ENCODE results near the gene POU3F1. TPM values are rescaled to one million over a fixed set of nuclear protein-coding genes. Genes with fewer than 3 reads are reported as not detected.

POU3F1 gene
- total RNA-seq, 4 donors from 2014 or later = not detected

DNA sequence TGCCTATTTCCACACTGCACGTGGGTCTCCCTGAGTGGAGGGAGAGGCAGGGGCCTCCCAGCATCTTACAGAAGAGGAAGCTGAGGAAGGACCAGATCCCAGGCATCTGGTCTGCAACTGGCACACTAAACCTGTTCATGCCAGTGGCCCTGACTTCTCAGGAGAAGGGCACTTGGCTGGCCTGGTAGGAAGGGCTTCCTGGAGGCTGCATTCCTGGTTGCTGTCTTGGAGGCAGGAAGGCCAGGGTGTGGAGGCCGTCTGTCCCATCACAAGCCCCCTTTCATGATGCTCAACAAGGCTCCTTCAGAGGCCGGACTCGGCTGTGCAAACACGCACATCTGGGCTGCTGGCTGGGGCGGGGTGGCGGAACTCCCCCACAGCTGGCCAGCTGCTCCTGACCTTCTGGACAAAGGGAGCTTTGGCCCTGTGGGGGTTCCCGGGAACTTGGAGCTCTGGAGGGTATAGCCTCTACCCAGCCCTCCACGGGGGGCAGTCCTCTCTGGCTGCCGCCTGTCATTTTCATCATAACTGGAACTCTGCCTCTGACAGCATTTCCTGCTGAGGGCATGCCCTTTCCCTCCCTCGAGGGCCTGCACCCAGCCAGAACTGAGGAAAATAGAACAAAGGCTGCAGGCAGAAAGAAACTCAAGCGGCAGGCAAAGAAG is 39.2 kb upstream of the POU3F1 start:
- no peaks in the 10 kb centered on the region for H3K4me1 ChIP-seq
- H3K9me3 ChIP-seq = no peaks in the 10 kb centered on the region
- no peaks in the 10 kb centered on the region for H3K27me3 ChIP-seq
- H3K4me3 ChIP-seq = no peak overlapping the region
- no peak for DNase-seq
- H3K36me3 ChIP-seq = no peaks in the 10 kb centered on the region
- no peak overlapping the region for H3K27ac ChIP-seq
- TF ChIP-seq, protein P1, sequence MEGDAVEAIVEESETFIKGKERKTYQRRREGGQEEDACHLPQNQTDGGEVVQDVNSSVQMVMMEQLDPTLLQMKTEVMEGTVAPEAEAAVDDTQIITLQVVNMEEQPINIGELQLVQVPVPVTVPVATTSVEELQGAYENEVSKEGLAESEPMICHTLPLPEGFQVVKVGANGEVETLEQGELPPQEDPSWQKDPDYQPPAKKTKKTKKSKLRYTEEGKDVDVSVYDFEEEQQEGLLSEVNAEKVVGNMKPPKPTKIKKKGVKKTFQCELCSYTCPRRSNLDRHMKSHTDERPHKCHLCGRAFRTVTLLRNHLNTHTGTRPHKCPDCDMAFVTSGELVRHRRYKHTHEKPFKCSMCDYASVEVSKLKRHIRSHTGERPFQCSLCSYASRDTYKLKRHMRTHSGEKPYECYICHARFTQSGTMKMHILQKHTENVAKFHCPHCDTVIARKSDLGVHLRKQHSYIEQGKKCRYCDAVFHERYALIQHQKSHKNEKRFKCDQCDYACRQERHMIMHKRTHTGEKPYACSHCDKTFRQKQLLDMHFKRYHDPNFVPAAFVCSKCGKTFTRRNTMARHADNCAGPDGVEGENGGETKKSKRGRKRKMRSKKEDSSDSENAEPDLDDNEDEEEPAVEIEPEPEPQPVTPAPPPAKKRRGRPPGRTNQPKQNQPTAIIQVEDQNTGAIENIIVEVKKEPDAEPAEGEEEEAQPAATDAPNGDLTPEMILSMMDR (IDR thresholded peaks at IDR 0.05) = no peak
- TF ChIP-seq POLR2A (IDR thresholded peaks at IDR 0.05) = no peak

DNA sequence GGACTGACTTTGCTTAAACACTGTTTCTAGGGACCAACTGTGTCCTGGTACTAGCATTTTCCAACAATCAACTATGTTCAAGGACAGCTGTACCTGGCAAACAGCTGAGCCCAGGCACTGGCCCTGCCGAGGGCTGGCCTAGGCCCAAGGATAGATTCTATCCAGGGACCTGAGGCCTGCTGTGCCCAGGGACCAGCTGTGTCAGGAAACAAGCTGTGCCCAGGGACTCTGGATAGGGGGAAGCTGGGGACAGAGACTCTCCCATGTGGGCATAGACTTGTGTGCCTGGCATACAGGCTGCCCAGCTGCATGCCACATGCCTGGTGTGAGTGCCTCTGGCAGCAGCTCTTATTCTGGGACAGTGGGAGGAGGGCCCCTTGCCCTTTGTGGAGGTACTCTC is 38.1 kb upstream of the POU3F1 start:
- Histone ChIP-seq H3K27ac (no peak overlapping the region), H3K27me3 (no peaks in the 10 kb centered on the region), H3K4me3 (no peak overlapping the region), H3K9me3 (no peaks in the 10 kb centered on the region), H3K4me1 (no peaks in the 10 kb centered on the region), H3K36me3 (no peaks in the 10 kb centered on the region)
- DNase-seq = no peak
- no peak for TF ChIP-seq POLR2A (IDR thresholded peaks at IDR 0.05)
- TF ChIP-seq, protein P1 (IDR thresholded peaks at IDR 0.05) = no peak

DNA sequence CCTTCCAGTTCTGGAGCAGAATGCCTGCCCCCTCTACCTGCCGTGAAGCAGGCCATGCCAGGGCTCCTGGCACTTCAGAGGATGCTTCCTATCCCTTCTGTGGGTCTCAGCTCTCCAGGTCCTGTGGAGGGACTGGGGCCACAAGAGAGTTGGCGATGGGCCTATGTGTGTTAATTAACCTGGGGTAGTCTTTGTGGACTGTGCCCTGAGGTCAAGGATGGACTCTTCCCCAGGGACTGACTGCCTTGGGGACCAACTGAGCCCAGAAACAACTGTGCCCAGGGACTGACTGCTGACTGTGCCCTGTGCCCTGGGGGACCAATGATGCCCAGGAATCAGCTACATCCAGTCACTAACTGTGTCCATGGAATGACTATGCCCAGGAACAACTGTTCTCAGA is 37.5 kb upstream of the POU3F1 start:
- TF ChIP-seq, protein P1 (IDR thresholded peaks at IDR 0.05) = no peak
- no peak for TF ChIP-seq POLR2A (IDR thresholded peaks at IDR 0.05)
- Histone ChIP-seq H3K27ac (no peak overlapping the region), H3K36me3 (no peaks in the 10 kb centered on the region), H3K4me3 (no peak overlapping the region), H3K4me1 (no peaks in the 10 kb centered on the region), H3K9me3 (no peaks in the 10 kb centered on the region), H3K27me3 (no peaks in the 10 kb centered on the region)
- DNase-seq = no peak

DNA sequence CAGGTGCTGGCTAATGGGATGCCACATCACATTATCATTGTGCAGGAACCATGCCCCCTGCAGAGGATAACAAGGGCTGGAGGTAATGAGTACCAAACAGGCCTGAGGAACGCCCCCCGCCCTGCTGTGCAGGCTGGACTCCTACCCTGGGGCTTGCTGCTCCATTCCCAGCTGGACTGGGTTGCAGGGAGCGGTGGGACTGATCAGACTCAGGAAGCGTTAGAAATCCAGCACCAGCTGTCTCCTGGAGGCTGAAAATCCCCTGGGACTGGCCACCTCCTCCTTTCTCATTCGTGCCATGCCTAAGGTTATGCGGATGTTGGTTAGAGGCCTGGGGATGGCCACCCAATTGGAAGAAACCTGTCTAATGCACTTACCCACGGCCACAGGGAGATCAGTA is 36.9 kb upstream of the POU3F1 start:
- Histone ChIP-seq H3K27ac (no peak overlapping the region), H3K4me1 (no peaks in the 10 kb centered on the region), H3K36me3 (no peaks in the 10 kb centered on the region), H3K4me3 (no peak overlapping the region), H3K9me3 (no peaks in the 10 kb centered on the region), H3K27me3 (no peaks in the 10 kb centered on the region)
- no peak for TF ChIP-seq POLR2A (IDR thresholded peaks at IDR 0.05)
- TF ChIP-seq, protein P1 (IDR thresholded peaks at IDR 0.05) = no peak
- DNase-seq = no peak

DNA sequence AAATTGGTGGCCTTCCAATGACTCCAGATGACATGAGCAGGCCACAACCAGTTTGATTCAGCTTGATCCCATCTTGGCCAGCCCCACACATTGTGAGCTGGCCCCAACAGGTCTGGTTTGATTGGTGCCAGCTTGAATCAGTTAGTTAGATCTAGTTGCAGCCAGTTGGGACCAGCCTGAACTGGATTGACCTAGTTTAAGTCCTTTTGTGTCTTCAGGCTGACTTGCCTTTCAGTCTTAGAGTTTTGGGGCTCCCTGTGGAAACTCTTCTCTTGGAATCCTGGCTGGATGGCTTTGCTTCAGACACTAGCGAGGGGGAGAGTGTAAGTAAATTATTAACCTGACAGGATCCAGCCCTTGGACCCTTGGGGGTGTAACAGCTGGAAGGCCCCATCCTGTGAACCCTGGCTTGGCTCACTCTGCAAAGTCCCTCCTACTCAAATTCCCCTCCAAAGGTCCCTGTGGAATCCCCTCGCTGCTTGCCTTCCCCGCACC is 36.2 kb upstream of the POU3F1 start:
- Histone ChIP-seq H3K27me3 (no peaks in the 10 kb centered on the region), H3K36me3 (no peaks in the 10 kb centered on the region), H3K4me1 (no peaks in the 10 kb centered on the region), H3K4me3 (no peak overlapping the region), H3K9me3 (no peaks in the 10 kb centered on the region), H3K27ac (no peak overlapping the region)
- no peak for TF ChIP-seq POLR2A (IDR thresholded peaks at IDR 0.05)
- TF ChIP-seq, protein P1 (IDR thresholded peaks at IDR 0.05) = no peak
- no peak for DNase-seq

All from Peyer's patch (tissue), 4 donors.